Colonic mucosa (tissue), 4 donors: ENCODE data around the gene LRRC71. TPM values are rescaled to one million over a fixed set of nuclear protein-coding genes. Genes with fewer than 3 reads are reported as not detected.
A peak's percentile ranks its signal among the peaks of the same experiment; 100 is the strongest.

Source experiments
- DNase-seq: peaks from one replicate; pipeline ENCODE4 v3.0.0-alpha.2; 2020
- H3K27ac ChIP-seq: fragments of 200-600 bp; one replicate; pipeline ENCODE4 v1.8.0; 2021
- H3K27me3 ChIP-seq: fragments of 200-600 bp; one replicate; pipeline ENCODE4 v1.8.0; 2021
- H3K36me3 ChIP-seq: fragments of 200-600 bp; one replicate; pipeline ENCODE4 v1.8.0; 2021
- H3K4me1 ChIP-seq: fragments of 200-600 bp; one replicate; pipeline ENCODE4 v1.8.0; 2021; ENCODE audit warnings: mild to moderate bottlenecking
- H3K4me3 ChIP-seq: fragments of 200-600 bp; one replicate; pipeline ENCODE4 v1.8.0; 2021
- H3K9ac ChIP-seq, 2 donors: one replicate each; pipeline ENCODE4 v1.7.0; 2013; ENCODE audit warnings: control low read depth in 2 of 2, low read depth in 2 of 2, low read length in 2 of 2
- H3K9me3 ChIP-seq: fragments of 200-600 bp; one replicate; pipeline ENCODE4 v1.8.0; 2021
- CTCF ChIP-seq: fragments of 200-600 bp; IDR thresholded peaks from one replicate; pipeline ENCODE4 v1.8.0; 2022; ENCODE audit warnings: antibody characterized with exemption, mild to moderate bottlenecking
- intact Hi-C: fragments of 100-400 bp; cut with DNase I; formaldehyde crosslinking; loops from one replicate; pipeline ENCODE4 v1.14.1; 2022
- total RNA-seq, 2 donors: library from RNA; stranded (reverse); fragmentation: NEBNext Ultra II Directional in 1 of 2; extraction: Animal tissue kit (Norgen Biotek cat#: 25700) in 1 of 2; gene quantifications; one replicate each; pipeline ENCODE4 v1.2.1, GENCODE V29; 2021
- donor health status: healthy.
- donor health status: DM: no; HTN: no; CAD: no.
- donor health status: DM: no; HTN: no; CAD: no.

LRRC71 gene
- total RNA-seq, 2 donors from 2014 or later: not detected

GRCh38 chr1:156894711-156895454 is 25.5 kb upstream of the LRRC71 start:
- H3K4me3 ChIP-seq: no peak overlapping the region
- peak overlapping the region; percentile 1 to 48 for H3K9ac ChIP-seq
- peak overlapping the region; percentile 7 for H3K27ac ChIP-seq
- no peak for DNase-seq
- peaks cover 16% of the 10 kb centered on the region for H3K27me3 ChIP-seq
- H3K36me3 ChIP-seq: no peaks in the 10 kb centered on the region
- no peaks in the 10 kb centered on the region for H3K4me1 ChIP-seq
- intact Hi-C loops: loop anchor here (5.0 kb wide), 1 partner anchor 32 kb away; no protein-coding TSS in a partner anchor
- H3K9me3 ChIP-seq: no peaks in the 10 kb centered on the region
- no peak for TF ChIP-seq CTCF

GRCh38 chr1:156895455-156895812 is 25.0 kb upstream of the LRRC71 start:
- no peak for DNase-seq
- H3K27me3 ChIP-seq: peaks cover 16% of the 10 kb centered on the region
- H3K9ac ChIP-seq: peak overlapping the region in 1 of 2 donors; percentile 1
- H3K36me3 ChIP-seq: no peaks in the 10 kb centered on the region
- peak overlapping the region; percentile 7 for H3K27ac ChIP-seq
- TF ChIP-seq CTCF: no peak
- H3K4me1 ChIP-seq: no peaks in the 10 kb centered on the region
- intact Hi-C loops: no loop called here
- no peak overlapping the region for H3K4me3 ChIP-seq
- H3K9me3 ChIP-seq: no peaks in the 10 kb centered on the region

- Histone ChIP-seq H3K36me3 (no peaks in the 10 kb centered on the region), H3K4me3 (no peak overlapping the region), H3K9me3 (no peaks in the 10 kb centered on the region), H3K27me3 (peaks cover 16% of the 10 kb centered on the region), H3K4me1 (no peaks in the 10 kb centered on the region), H3K9ac (no peak overlapping the region), H3K27ac (peak overlapping the region; percentile 7)
- no peak for TF ChIP-seq CTCF
- DNase-seq: no peak
- intact Hi-C loops: no loop called here
These were observed 24.5 kb upstream of the LRRC71 start for GRCh38 chr1:156895927-156896326.

GRCh38 chr1:156896490-156897033 is 23.9 kb upstream of the LRRC71 start:
- H3K9ac ChIP-seq: peak overlapping the region in 1 of 2 donors; percentile 9
- no peak for DNase-seq
- H3K9me3 ChIP-seq: no peaks in the 10 kb centered on the region
- intact Hi-C loops: no loop called here
- H3K4me3 ChIP-seq: no peak overlapping the region
- TF ChIP-seq CTCF: no peak
- no peaks in the 10 kb centered on the region for H3K4me1 ChIP-seq
- no peak overlapping the region for H3K27ac ChIP-seq
- H3K27me3 ChIP-seq: peaks cover 15% of the 10 kb centered on the region
- no peaks in the 10 kb centered on the region for H3K36me3 ChIP-seq

GRCh38 chr1:156897078-156897825 is 23.2 kb upstream of the LRRC71 start:
- H3K27ac ChIP-seq: no peak overlapping the region
- intact Hi-C loops: no loop called here

More at GRCh38 chr1:156897078-156897825, 23.2 kb upstream of the LRRC71 start:
- Histone ChIP-seq H3K36me3 (no peaks in the 10 kb centered on the region), H3K4me1 (no peaks in the 10 kb centered on the region), H3K9ac (no peak overlapping the region), H3K9me3 (no peaks in the 10 kb centered on the region), H3K4me3 (no peak overlapping the region), H3K27me3 (peaks cover 10% of the 10 kb centered on the region)
- no peak for DNase-seq
- TF ChIP-seq CTCF: no peak
